HepG2 (cell line): ENCODE measurements around the gene PCGF3. TPM values are rescaled to one million over a fixed set of nuclear protein-coding genes. Genes with fewer than 3 reads are reported as not detected.

Source experiments
- AHR ChIP-seq: IDR thresholded peaks from 2 replicates; pipeline ENCODE4 v1.6.1; 2018; ENCODE audit warnings: missing genetic modification reagents, missing compliant biosample characterization
- HOXD1 ChIP-seq: sonication (generic); formaldehyde crosslinking; IDR thresholded peaks from 2 replicates; pipeline ENCODE4 v1.5.0; 2020; ENCODE audit warnings: missing genetic modification reagents
- ISX ChIP-seq: sonication (generic); formaldehyde crosslinking; conservative IDR thresholded peaks from 2 replicates; pipeline ENCODE4 v1.5.0; 2020; ENCODE audit warnings: missing genetic modification reagents
- KDM5A ChIP-seq: fragments of 200-600 bp; sonication (generic); IDR thresholded peaks from 2 replicates; pipeline ENCODE4 v1.7.0; 2018; ENCODE audit warnings: antibody characterized with exemption, mild to moderate bottlenecking, low read length, borderline replicate concordance
- MAFK ChIP-seq, 2 experiments: IDR thresholded peaks in 1 of 2; conservative IDR thresholded peaks in 1 of 2; 2 replicates each; pipeline ENCODE4 v1.6.1; 2011; ENCODE audit warnings: improper control_type of control experiment in 2 of 2, low read length in 2 of 2
- MYC ChIP-seq: sonication (generic); formaldehyde crosslinking; IDR thresholded peaks from 2 replicates; pipeline ENCODE4 v1.9.0; 2021; ENCODE audit warnings: missing genetic modification reagents, borderline replicate concordance
- SMC3 ChIP-seq: IDR thresholded peaks from 2 replicates; pipeline ENCODE4 v1.6.1; 2011; ENCODE audit warnings: low read length, improper control_type of control experiment
- SP140L ChIP-seq: sonication (generic); formaldehyde crosslinking; IDR thresholded peaks from 2 replicates; pipeline ENCODE4 v1.4.0; 2020; ENCODE audit warnings: missing genetic modification reagents, borderline replicate concordance
- STAT5B ChIP-seq: sonication (generic); formaldehyde crosslinking; IDR thresholded peaks from 2 replicates; pipeline ENCODE4 v1.4.0; 2020; ENCODE audit warnings: missing genetic modification reagents
- ZBTB14 ChIP-seq: sonication (generic); formaldehyde crosslinking; IDR thresholded peaks from 2 replicates; pipeline ENCODE4 v1.4.0; 2020; ENCODE audit warnings: missing genetic modification reagents
- ZNF20 ChIP-seq: sonication (generic); formaldehyde crosslinking; IDR thresholded peaks from 2 replicates; pipeline ENCODE4 v1.4.0; 2020; ENCODE audit warnings: mild to moderate bottlenecking, moderate library complexity, missing genetic modification reagents
- ZNF253 ChIP-seq: sonication (generic); formaldehyde crosslinking; IDR thresholded peaks from 2 replicates; pipeline ENCODE4 v1.8.0; 2022; ENCODE audit warnings: mild to moderate bottlenecking, missing genetic modification reagents, borderline replicate concordance
- ZNF382 ChIP-seq: sonication (generic); formaldehyde crosslinking; IDR thresholded peaks from 2 replicates; pipeline ENCODE4 v1.5.0; 2020; ENCODE audit warnings: missing genetic modification reagents, mild to moderate bottlenecking, borderline replicate concordance
- ZNF564 ChIP-seq: sonication (generic); formaldehyde crosslinking; IDR thresholded peaks from 2 replicates; pipeline ENCODE4 v1.8.1; 2023; ENCODE audit warnings: mild to moderate bottlenecking, missing genetic modification reagents
- ZNF678 ChIP-seq: sonication (generic); formaldehyde crosslinking; IDR thresholded peaks from 2 replicates; pipeline ENCODE4 v1.4.0; 2020; ENCODE audit warnings: mild to moderate bottlenecking, missing genetic modification reagents
- ZNF75D ChIP-seq: sonication (generic); formaldehyde crosslinking; IDR thresholded peaks from 2 replicates; pipeline ENCODE4 v1.8.1; 2023; ENCODE audit warnings: missing genetic modification reagents, mild to moderate bottlenecking, borderline replicate concordance
- ZNF768 ChIP-seq: sonication (generic); formaldehyde crosslinking; IDR thresholded peaks from 2 replicates; pipeline ENCODE4 v1.4.0; 2020; ENCODE audit warnings: missing genetic modification reagents
- ZNF839 ChIP-seq: sonication (generic); formaldehyde crosslinking; IDR thresholded peaks from 2 replicates; pipeline ENCODE4 v1.4.0; 2020; ENCODE audit warnings: missing genetic modification reagents, mild to moderate bottlenecking, borderline replicate concordance
- ZNF891 ChIP-seq: sonication (generic); formaldehyde crosslinking; IDR thresholded peaks from 2 replicates; pipeline ENCODE4 v1.5.0; 2020; ENCODE audit warnings: mild to moderate bottlenecking, missing genetic modification reagents
- polyA plus RNA-seq, 8 experiments: library from polyadenylated mRNA; depleted of rRNA in 3 of 8; stranded (reverse) in 7 of 8; unstranded in 1 of 8; fragments of >200 nt; fragmentation: Illumina TruSeq in 4 of 8; extraction: Trizol in 4 of 8; gene quantifications; 2 replicates each; pipeline versions ENCODE4 v1.2.1 to v1.2.3, GENCODE V29; 2011 to 2016; ENCODE audit warnings: low read depth in 4 of 8, missing spikeins in 1 of 8, mixed read lengths in 1 of 8; ENCODE audit not compliant: insufficient read depth in 1 of 8
- total RNA-seq, 5 experiments: library from RNA; depleted of rRNA; stranded (reverse); fragments of >200 nt; fragmentation: Illumina TruSeq; extraction: Trizol; gene quantifications; 2 replicates each; pipeline ENCODE4 v1.2.3, GENCODE V29; 2016; ENCODE audit warnings: low read depth in 1 of 5
- TF ChIP-seq, protein P1 (sequence below), 2 experiments: sonication (generic) in 1 of 2; formaldehyde crosslinking in 1 of 2; IDR thresholded peaks; 2 replicates each; pipeline versions ENCODE4 v1.4.0 to v1.6.1; 2016 to 2020; ENCODE audit warnings: borderline replicate concordance in 1 of 2, low read depth in 1 of 2, mild to moderate bottlenecking in 1 of 2, missing genetic modification reagents in 1 of 2
- TF ChIP-seq, protein P2 (sequence below): IDR thresholded peaks from 2 replicates; pipeline ENCODE4 v1.6.1; 2012; ENCODE audit warnings: low read depth, low read length, improper control_type of control experiment
- TF ChIP-seq, protein P3 (sequence below): sonication (generic); IDR thresholded peaks from 2 replicates; pipeline ENCODE4 v1.6.1; 2016; ENCODE audit warnings: low read depth, borderline replicate concordance

PCGF3 gene
- total and polyA plus RNA-seq, 2 of the 13 experiments (the other 11 are each of a cell fraction or from before 2014, with no cell fraction given): 28.6 to 66.2 TPM

DNA sequence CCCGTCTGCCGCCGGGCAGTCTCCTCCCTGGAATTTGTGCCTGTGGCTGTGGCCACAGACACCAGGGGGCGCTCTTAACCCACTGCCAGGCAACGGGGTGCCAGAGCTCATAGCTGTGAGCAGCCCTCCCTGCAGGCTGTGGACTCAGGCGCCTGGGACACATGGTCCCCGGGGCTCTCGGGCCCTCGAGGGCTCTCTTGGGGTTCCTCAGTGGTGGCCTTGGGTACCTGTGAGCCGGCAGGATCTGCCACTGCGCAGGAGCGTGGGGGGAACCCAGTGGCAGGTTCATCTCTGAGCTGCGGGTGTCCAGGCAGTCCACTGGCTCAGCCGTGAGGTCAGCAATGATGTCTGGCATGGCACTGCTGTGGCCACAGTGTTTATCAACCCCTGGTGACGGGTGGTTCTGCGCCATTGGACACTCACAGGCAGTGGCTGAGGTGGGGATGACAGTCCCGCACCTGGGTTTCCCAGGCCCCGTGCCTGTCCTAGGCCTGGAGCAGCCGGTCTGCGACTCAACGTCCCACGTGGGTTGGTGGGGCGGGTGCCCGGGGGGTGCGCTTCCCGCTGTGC, 37.2 kb downstream of the PCGF3 start (continued):
- TF ChIP-seq, protein P1, sequence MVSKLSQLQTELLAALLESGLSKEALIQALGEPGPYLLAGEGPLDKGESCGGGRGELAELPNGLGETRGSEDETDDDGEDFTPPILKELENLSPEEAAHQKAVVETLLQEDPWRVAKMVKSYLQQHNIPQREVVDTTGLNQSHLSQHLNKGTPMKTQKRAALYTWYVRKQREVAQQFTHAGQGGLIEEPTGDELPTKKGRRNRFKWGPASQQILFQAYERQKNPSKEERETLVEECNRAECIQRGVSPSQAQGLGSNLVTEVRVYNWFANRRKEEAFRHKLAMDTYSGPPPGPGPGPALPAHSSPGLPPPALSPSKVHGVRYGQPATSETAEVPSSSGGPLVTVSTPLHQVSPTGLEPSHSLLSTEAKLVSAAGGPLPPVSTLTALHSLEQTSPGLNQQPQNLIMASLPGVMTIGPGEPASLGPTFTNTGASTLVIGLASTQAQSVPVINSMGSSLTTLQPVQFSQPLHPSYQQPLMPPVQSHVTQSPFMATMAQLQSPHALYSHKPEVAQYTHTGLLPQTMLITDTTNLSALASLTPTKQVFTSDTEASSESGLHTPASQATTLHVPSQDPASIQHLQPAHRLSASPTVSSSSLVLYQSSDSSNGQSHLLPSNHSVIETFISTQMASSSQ (IDR thresholded peaks at IDR 0.05; ENCODE audit: low read depth): no peak
- TF ChIP-seq, protein P1 (CRISPR knock-in tag; IDR thresholded peaks at IDR 0.05; ENCODE audit: borderline replicate concordance): no peak
- no peak for TF ChIP-seq ZNF382 (CRISPR knock-in tag)
- 0 out of 2 replicates have a peak, but pooled peaks have one; percentile 5 for TF ChIP-seq AHR
- TF ChIP-seq ZNF20 (CRISPR knock-in tag): no peak
- TF ChIP-seq, protein P2, sequence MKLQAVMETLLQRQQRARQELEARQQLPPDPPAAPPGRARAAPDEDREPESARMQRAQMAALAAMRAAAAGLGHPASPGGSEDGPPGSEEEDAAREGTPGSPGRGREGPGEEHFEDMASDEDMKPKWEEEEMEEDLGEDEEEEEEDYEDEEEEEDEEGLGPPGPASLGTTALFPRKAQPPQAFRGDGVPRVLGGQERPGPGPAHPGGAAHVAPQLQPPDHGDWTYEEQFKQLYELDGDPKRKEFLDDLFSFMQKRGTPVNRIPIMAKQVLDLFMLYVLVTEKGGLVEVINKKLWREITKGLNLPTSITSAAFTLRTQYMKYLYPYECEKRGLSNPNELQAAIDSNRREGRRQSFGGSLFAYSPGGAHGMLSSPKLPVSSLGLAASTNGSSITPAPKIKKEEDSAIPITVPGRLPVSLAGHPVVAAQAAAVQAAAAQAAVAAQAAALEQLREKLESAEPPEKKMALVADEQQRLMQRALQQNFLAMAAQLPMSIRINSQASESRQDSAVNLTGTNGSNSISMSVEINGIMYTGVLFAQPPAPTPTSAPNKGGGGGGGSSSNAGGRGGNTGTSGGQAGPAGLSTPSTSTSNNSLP: no peak
- TF ChIP-seq HOXD1 (CRISPR knock-in tag): no peak
- no peak for TF ChIP-seq ISX (CRISPR knock-in tag)
- TF ChIP-seq ZNF75D: no peak
- TF ChIP-seq ZNF768 (CRISPR knock-in tag): peak; percentile 12; the same call in 1 of the 2 replicates
- no peak for TF ChIP-seq ZNF253 (CRISPR knock-in tag)
- TF ChIP-seq ZNF564 (CRISPR knock-in tag): no peak
- TF ChIP-seq, protein P3, sequence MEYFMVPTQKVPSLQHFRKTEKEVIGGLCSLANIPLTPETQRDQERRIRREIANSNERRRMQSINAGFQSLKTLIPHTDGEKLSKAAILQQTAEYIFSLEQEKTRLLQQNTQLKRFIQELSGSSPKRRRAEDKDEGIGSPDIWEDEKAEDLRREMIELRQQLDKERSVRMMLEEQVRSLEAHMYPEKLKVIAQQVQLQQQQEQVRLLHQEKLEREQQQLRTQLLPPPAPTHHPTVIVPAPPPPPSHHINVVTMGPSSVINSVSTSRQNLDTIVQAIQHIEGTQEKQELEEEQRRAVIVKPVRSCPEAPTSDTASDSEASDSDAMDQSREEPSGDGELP: no peak
- TF ChIP-seq KDM5A: no peak
- TF ChIP-seq ZNF839 (CRISPR knock-in tag): no peak
- no peak for TF ChIP-seq ZNF891 (CRISPR knock-in tag)
- TF ChIP-seq SMC3: peak; percentile 44; the same call in 1 of the 2 replicates
- TF ChIP-seq STAT5B: no peak
- no peak for TF ChIP-seq MYC (CRISPR knock-in tag)
- TF ChIP-seq SP140L (CRISPR knock-in tag): no peak
- no peak for TF ChIP-seq MAFK (conservative IDR thresholded peaks at IDR 0.05 in 1 of 2, IDR thresholded peaks at IDR 0.05 in 1 of 2; ENCODE audit: low read length in 2 of 2)
- no peak for TF ChIP-seq ZBTB14 (CRISPR knock-in tag)
- no peak for TF ChIP-seq ZNF678
